SK-N-SH (cell line): ENCODE measurements around the gene SMYD4. TPM values are rescaled to one million over a fixed set of nuclear protein-coding genes. Genes with fewer than 3 reads are reported as not detected.

Source experiments
- CTCF ChIA-PET: fragments of 300-600, 350-600 bp; formaldehyde crosslinking; extraction: SDS; loops from one replicate; lab custom pipeline; 2021; lab: Yijun Ruan, JAX
- POLR2A ChIA-PET: fragments of 350-600 bp; sonication (Branson Sonifier 250); formaldehyde crosslinking; extraction: SDS; loops from one replicate; lab custom pipeline; 2020; ENCODE audit warnings: antibody characterized with exemption, inconsistent platforms; lab: Yijun Ruan, JAX
- DNase-seq: peaks from one replicate; pipeline ENCODE4 v3.0.0; 2012
- H2AFZ ChIP-seq: fragments of 200-600 bp; sonication (generic); 2 replicates; pipeline ENCODE4 v1.8.1; 2016; ENCODE audit warnings: antibody characterized with exemption, mild to moderate bottlenecking, low read depth
- H3F3A ChIP-seq: fragments of 200-600 bp; sonication (generic); replicated peaks from 2 replicates; pipeline ENCODE3; 2016; ENCODE audit warnings: antibody characterized with exemption, mild to moderate bottlenecking; ENCODE audit not compliant: insufficient read depth
- H3K27ac ChIP-seq, 2 experiments: fragments of 200-500 bp in 1 of 2; fragments of 200-600 bp in 1 of 2; sonication (Bioruptor generic) in 1 of 2; sonication (generic), shearing (Covaris generic) in 1 of 2; 2 replicates each; pipeline versions ENCODE4 v1.5.1 to v1.6.1; 2014 to 2016; ENCODE audit warnings: low read depth in 2 of 2, inconsistent platforms in 1 of 2, low read length in 1 of 2, mild to moderate bottlenecking in 1 of 2, mixed read lengths in 1 of 2
- H3K27me3 ChIP-seq: fragments of 200-600 bp; sonication (generic), shearing (Covaris generic); 2 replicates; pipeline ENCODE4 v1.6.1; 2016; ENCODE audit warnings: mixed run types; ENCODE audit not compliant: insufficient read depth
- H3K36me3 ChIP-seq, 2 experiments: fragments of 200-500 bp in 1 of 2; fragments of 200-600 bp in 1 of 2; sonication (Bioruptor generic) in 1 of 2; sonication (generic) in 1 of 2; replicated peaks in 1 of 2; 2 replicates each; pipeline versions ENCODE3 to v1.5.1; 2014 to 2016; ENCODE audit warnings: low read length in 1 of 2, mild to moderate bottlenecking in 1 of 2; ENCODE audit not compliant: insufficient read depth in 2 of 2, control insufficient read depth in 1 of 2
- H3K4me1 ChIP-seq, 2 experiments: fragments of 200-500 bp in 1 of 2; fragments of 200-600 bp in 1 of 2; sonication (Bioruptor generic) in 1 of 2; sonication (generic), shearing (Covaris generic) in 1 of 2; 2 replicates each; pipeline versions ENCODE4 v1.5.1 to v1.6.1; 2014 to 2016; ENCODE audit warnings: low read depth in 1 of 2, low read length in 1 of 2, mixed run types in 1 of 2; ENCODE audit not compliant: insufficient read depth in 2 of 2, control insufficient read depth in 1 of 2
- H3K4me2 ChIP-seq: fragments of 200-600 bp; sonication (generic), shearing (Covaris generic); 2 replicates; pipeline ENCODE4 v1.6.1; 2017; ENCODE audit warnings: mixed run types
- H3K4me3 ChIP-seq, 2 experiments: fragments of 200-500 bp in 1 of 2; fragments of 200-600 bp in 1 of 2; sonication (Bioruptor generic) in 1 of 2; sonication (generic), shearing (Covaris generic) in 1 of 2; 2 replicates each; pipeline versions ENCODE4 v1.5.1 to v1.8.1; 2014 to 2016; ENCODE audit warnings: low read depth in 2 of 2, inconsistent platforms in 1 of 2, low read length in 1 of 2, mild to moderate bottlenecking in 1 of 2, mixed read lengths in 1 of 2, moderate library complexity in 1 of 2
- H3K79me2 ChIP-seq: fragments of 200-600 bp; sonication (generic); 2 replicates; pipeline ENCODE4 v1.8.1; 2017; ENCODE audit warnings: mild to moderate bottlenecking; ENCODE audit not compliant: insufficient read depth
- H3K9ac ChIP-seq: fragments of 200-600 bp; sonication (generic); 2 replicates; pipeline ENCODE4 v1.6.1; 2017; ENCODE audit warnings: mixed run types
- H3K9me2 ChIP-seq: fragments of 200-600 bp; sonication (generic); 2 replicates; pipeline ENCODE4 v1.6.1; 2017; ENCODE audit warnings: mixed run types
- H3K9me3 ChIP-seq: fragments of 200-600 bp; sonication (generic); 2 replicates; pipeline ENCODE4 v1.6.1; 2017; ENCODE audit warnings: mixed run types, mild to moderate bottlenecking, moderate library complexity
- H4K20me1 ChIP-seq: fragments of 200-600 bp; sonication (generic); 2 replicates; pipeline ENCODE4 v1.6.1; 2017; ENCODE audit warnings: mild to moderate bottlenecking, mixed run types; ENCODE audit not compliant: insufficient read depth
- CHD2 ChIP-seq: fragments of 150-350 bp; IDR thresholded peaks from 2 replicates; pipeline ENCODE4 v1.6.1; 2018; ENCODE audit warnings: low read length; ENCODE audit not compliant: partially characterized antibody
- ELF1 ChIP-seq: IDR thresholded peaks from 2 replicates; pipeline ENCODE4 v1.4.0; 2012
- EZH2phosphoT487 ChIP-seq: fragments of 200-600 bp; sonication (generic); IDR thresholded peaks from 2 replicates; pipeline ENCODE4 v1.6.1; 2017; ENCODE audit warnings: low read depth, mixed run types, mild to moderate bottlenecking, antibody characterized with exemption, moderate library complexity, borderline replicate concordance
- FOSL2 ChIP-seq: IDR thresholded peaks from 2 replicates; pipeline ENCODE4 v1.4.0; 2012; ENCODE audit warnings: low read depth, mild to moderate bottlenecking, moderate library complexity, borderline replicate concordance
- FOXJ3 ChIP-seq: sonication (generic); formaldehyde crosslinking; IDR thresholded peaks from 2 replicates; pipeline ENCODE4 v1.5.1; 2020; ENCODE audit warnings: mild to moderate bottlenecking, missing genetic modification reagents
- FOXM1 ChIP-seq: IDR thresholded peaks from 2 replicates; pipeline ENCODE4 v1.4.0; 2012; ENCODE audit warnings: low read depth, mild to moderate bottlenecking
- GATA2 ChIP-seq: sonication (generic); formaldehyde crosslinking; IDR thresholded peaks from 2 replicates; pipeline ENCODE4 v1.5.0; 2020; ENCODE audit warnings: mild to moderate bottlenecking, missing genetic modification reagents
- IRF3 ChIP-seq: fragments of 150-350 bp; IDR thresholded peaks from 2 replicates; pipeline ENCODE4 v1.6.1; 2016; ENCODE audit warnings: mild to moderate bottlenecking, low read depth, low read length
- JUND ChIP-seq: IDR thresholded peaks from 2 replicates; pipeline ENCODE4 v1.4.0; 2012
- MAX ChIP-seq: IDR thresholded peaks from 2 replicates; pipeline ENCODE4 v1.4.0; 2012; ENCODE audit warnings: low read depth
- MEF2A ChIP-seq: IDR thresholded peaks from 2 replicates; pipeline ENCODE4 v1.4.0; 2012; ENCODE audit warnings: low read depth, borderline replicate concordance
- MXI1 ChIP-seq: IDR thresholded peaks from 2 replicates; pipeline ENCODE4 v1.6.1; 2012; ENCODE audit warnings: mild to moderate bottlenecking, low read depth, low read length, improper control_type of control experiment
- NFIC ChIP-seq: IDR thresholded peaks from 2 replicates; pipeline ENCODE4 v1.4.0; 2012; ENCODE audit warnings: borderline replicate concordance
- NRF1 ChIP-seq: IDR thresholded peaks from 2 replicates; pipeline ENCODE4 v1.6.1; 2012; ENCODE audit warnings: low read depth, mild to moderate bottlenecking, low read length
- RAD21 ChIP-seq: IDR thresholded peaks from 2 replicates; pipeline ENCODE4 v1.6.1; 2012; ENCODE audit warnings: mild to moderate bottlenecking, low read length
- RCOR1 ChIP-seq: fragments of 150-350 bp; IDR thresholded peaks from 2 replicates; pipeline ENCODE4 v1.6.1; 2017; ENCODE audit warnings: antibody characterized with exemption, low read length
- RXRA ChIP-seq: IDR thresholded peaks from 2 replicates; pipeline ENCODE4 v1.4.0; 2012; ENCODE audit warnings: low read depth, mild to moderate bottlenecking, borderline replicate concordance
- SMC3 ChIP-seq: IDR thresholded peaks from 2 replicates; pipeline ENCODE4 v1.6.1; 2012; ENCODE audit warnings: low read depth, low read length, improper control_type of control experiment
- TAF1 ChIP-seq: IDR thresholded peaks from 2 replicates; pipeline ENCODE4 v1.6.1; 2012; ENCODE audit warnings: low read depth, mild to moderate bottlenecking, low read length, moderate library complexity, borderline replicate concordance
- TEAD4 ChIP-seq: IDR thresholded peaks from 2 replicates; pipeline ENCODE4 v1.4.0; 2012; ENCODE audit warnings: mild to moderate bottlenecking, borderline replicate concordance; ENCODE audit not compliant: insufficient read depth
- USF2 ChIP-seq: fragments of 150-350 bp; IDR thresholded peaks from 2 replicates; pipeline ENCODE4 v1.6.1; 2017; ENCODE audit warnings: antibody characterized with exemption, low read length, low read depth, borderline replicate concordance
- ZBTB33 ChIP-seq: IDR thresholded peaks from 2 replicates; pipeline ENCODE4 v1.4.0; 2012; ENCODE audit warnings: low read depth, borderline replicate concordance
- WGBS: methylation state at CpG from one replicate; pipeline ENCODE4 v1.1.6; 2017; ENCODE audit warnings: low lambda C conversion rate; 5-methylcytosine and 5-hydroxymethylcytosine counted together
- polyA plus RNA-seq, 3 experiments: library from polyadenylated mRNA; depleted of rRNA; stranded (reverse); fragments of >200 nt; gene quantifications; 2 replicates each; pipeline ENCODE4 v1.2.3, GENCODE V29; 2012

SMYD4 gene
- polyA plus RNA-seq, 1 of the 3 experiments (the other 2 are of a cell fraction) = 4.9 TPM

- Histone ChIP-seq H3K4me1 (peaks cover 0 to 18% of the 10 kb centered on the region in 2 experiments; a peak in 2 of 4 replicates), H3K27ac (0 out of 4 replicates have a peak overlapping the region, but pooled peaks of 1 of the 2 experiments have one; percentile 2), H2AFZ (no peak overlapping the region), H3F3A (peaks cover 6% of the 10 kb centered on the region), H3K27me3 (no peaks in the 10 kb centered on the region), H3K9ac (no peak overlapping the region), H3K4me3 (no peak overlapping the region), H3K4me2 (no peak overlapping the region), H3K9me2 (no peaks in the 10 kb centered on the region), H3K9me3 (no peaks in the 10 kb centered on the region), H3K79me2 (peaks cover 19% of the 10 kb centered on the region; the same call in 1 of the 2 replicates), H4K20me1 (no peaks in the 10 kb centered on the region), H3K36me3 (peaks cover 8 to 12% of the 10 kb centered on the region in 2 experiments)
- no peak for TF ChIP-seq MEF2A
- no peak for TF ChIP-seq TAF1
- TF ChIP-seq RAD21 = no peak
- no peak for TF ChIP-seq ELF1
- TF ChIP-seq MXI1 = no peak
- no peak for TF ChIP-seq FOXM1
- TF ChIP-seq NFIC = no peak
- no peak for TF ChIP-seq IRF3
- no peak for TF ChIP-seq NRF1
- TF ChIP-seq FOSL2 = no peak
- TF ChIP-seq RCOR1 = no peak
- no peak for TF ChIP-seq JUND
- no peak for TF ChIP-seq TEAD4
- no peak for TF ChIP-seq GATA2 (CRISPR knock-in tag)
- no peak for TF ChIP-seq MAX
- POLR2A ChIA-PET = no interaction called here
- WGBS = 78% methylated on average over 3 of the region's 3 CpGs
- CTCF ChIA-PET = interaction anchor here (0.9 to 1.2 kb wide), 3 partner anchors 13 to 229 kb away, joined by 3 to 5 read pairs (median 4); no protein-coding TSS in a partner anchor
- no peak for DNase-seq
Measured at GRCh38 chr17:1797323-1797722, 32.4 kb downstream of the SMYD4 start.

GRCh38 chr17:1796800-1797199 is 32.9 kb downstream of the SMYD4 start:
- H3K27me3 ChIP-seq = no peaks in the 10 kb centered on the region
- WGBS = 79% methylated on average over 1 of the region's 1 CpG
- peaks cover 19% of the 10 kb centered on the region; the same call in 1 of the 2 replicates for H3K79me2 ChIP-seq
- H3K9ac ChIP-seq = no peak overlapping the region
- H2AFZ ChIP-seq = no peak overlapping the region
- no peak for DNase-seq
- H3K9me3 ChIP-seq = no peaks in the 10 kb centered on the region
- H3K4me1 ChIP-seq = peaks cover 0 to 22% of the 10 kb centered on the region in 2 experiments; a peak in 2 of 4 replicates
- H3K27ac ChIP-seq = no peak overlapping the region
- no peak overlapping the region for H3K4me3 ChIP-seq
- POLR2A ChIA-PET = no interaction called here
- no peak overlapping the region for H3K4me2 ChIP-seq
- H3K36me3 ChIP-seq = peaks cover 8 to 12% of the 10 kb centered on the region in 2 experiments
- CTCF ChIA-PET = interaction anchor here (0.9 to 1.2 kb wide), 2 partner anchors 13 to 80 kb away, joined by 3 to 5 read pairs; no protein-coding TSS in a partner anchor
- H3K9me2 ChIP-seq = no peaks in the 10 kb centered on the region
- H4K20me1 ChIP-seq = no peaks in the 10 kb centered on the region
- peaks cover 6% of the 10 kb centered on the region for H3F3A ChIP-seq
- TF ChIP-seq FOXJ3 (CRISPR knock-in tag) = no peak
- TF ChIP-seq MEF2A = no peak
- TF ChIP-seq NRF1 = no peak
- TF ChIP-seq USF2 = no peak
- TF ChIP-seq CHD2 = no peak
- TF ChIP-seq SMC3 = no peak
- no peak for TF ChIP-seq IRF3
- TF ChIP-seq ZBTB33 = no peak
- TF ChIP-seq RXRA = no peak
- no peak for TF ChIP-seq EZH2phosphoT487
